Measurements from ENCODE around the gene NDST3. TPM values are rescaled to one million over a fixed set of nuclear protein-coding genes. Genes with fewer than 3 reads are reported as not detected.
"Not testable (repeated sequence)": the region's sequence is repeated elsewhere in the genome, so short reads cannot be mapped to it uniquely, and the experiment has no call there.

Gene NDST3
- total RNA-seq, 6 experiments from 2014 or later: not detected

DNA sequence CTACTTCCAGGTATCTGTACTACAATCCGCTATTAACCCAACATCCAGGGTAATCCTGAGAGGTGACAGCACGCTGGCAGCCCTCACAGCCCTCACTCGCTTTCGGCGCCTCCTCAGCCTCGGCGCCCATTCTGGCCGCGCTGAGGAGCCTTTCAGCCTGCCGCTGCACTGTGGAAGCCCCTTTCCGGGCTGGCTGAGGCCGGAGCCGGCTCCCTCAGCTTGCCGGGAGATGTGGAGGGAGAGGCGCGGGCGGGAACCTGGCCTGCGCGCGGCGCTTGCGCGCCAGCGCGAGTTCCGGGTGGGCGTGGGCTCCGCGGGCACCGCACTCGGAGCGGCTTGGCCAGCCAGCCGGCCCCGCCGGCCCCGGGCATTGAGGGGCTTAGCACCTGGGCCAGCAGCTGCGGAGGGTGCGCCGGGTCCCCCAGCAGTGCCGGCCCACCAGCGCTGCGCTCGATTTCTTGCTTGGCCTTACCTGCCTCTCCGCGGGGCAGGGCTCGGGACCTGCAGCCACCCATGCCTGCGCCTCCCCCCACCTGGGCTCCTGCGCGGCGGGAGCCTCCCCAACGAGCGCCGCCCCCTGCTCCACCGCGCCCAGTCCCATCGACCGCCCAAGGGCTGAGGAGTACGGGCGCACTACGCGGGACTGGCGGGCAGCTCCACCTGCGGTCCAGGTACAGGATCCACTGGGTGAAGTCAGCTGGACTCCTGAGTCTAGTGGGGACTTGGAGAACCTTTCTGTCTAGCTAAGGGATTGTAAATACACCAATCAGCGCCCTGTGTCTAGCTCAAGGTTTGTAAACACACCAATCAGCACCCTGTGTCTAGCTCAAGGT lies 231.2 kb downstream of the NDST3 start:
- H3K4me3 Mint-ChIP-seq: no peak overlapping the region
- TF ChIP-seq, protein P1, sequence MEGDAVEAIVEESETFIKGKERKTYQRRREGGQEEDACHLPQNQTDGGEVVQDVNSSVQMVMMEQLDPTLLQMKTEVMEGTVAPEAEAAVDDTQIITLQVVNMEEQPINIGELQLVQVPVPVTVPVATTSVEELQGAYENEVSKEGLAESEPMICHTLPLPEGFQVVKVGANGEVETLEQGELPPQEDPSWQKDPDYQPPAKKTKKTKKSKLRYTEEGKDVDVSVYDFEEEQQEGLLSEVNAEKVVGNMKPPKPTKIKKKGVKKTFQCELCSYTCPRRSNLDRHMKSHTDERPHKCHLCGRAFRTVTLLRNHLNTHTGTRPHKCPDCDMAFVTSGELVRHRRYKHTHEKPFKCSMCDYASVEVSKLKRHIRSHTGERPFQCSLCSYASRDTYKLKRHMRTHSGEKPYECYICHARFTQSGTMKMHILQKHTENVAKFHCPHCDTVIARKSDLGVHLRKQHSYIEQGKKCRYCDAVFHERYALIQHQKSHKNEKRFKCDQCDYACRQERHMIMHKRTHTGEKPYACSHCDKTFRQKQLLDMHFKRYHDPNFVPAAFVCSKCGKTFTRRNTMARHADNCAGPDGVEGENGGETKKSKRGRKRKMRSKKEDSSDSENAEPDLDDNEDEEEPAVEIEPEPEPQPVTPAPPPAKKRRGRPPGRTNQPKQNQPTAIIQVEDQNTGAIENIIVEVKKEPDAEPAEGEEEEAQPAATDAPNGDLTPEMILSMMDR (IDR thresholded peaks at IDR 0.05): no peak
- H3K27me3 Mint-ChIP-seq (ENCODE audit: insufficient read depth): no peaks in the 10 kb centered on the region; the same call in 1 of the 2 replicates
- H3K27ac Mint-ChIP-seq: no peak overlapping the region
- H3K36me3 Mint-ChIP-seq (ENCODE audit: low read depth): no peaks in the 10 kb centered on the region
- H3K4me1 Mint-ChIP-seq (ENCODE audit: low read depth): no peaks in the 10 kb centered on the region
- no peak for DNase-seq
- H3K9me3 Mint-ChIP-seq: no peaks in the 10 kb centered on the region

DNA sequence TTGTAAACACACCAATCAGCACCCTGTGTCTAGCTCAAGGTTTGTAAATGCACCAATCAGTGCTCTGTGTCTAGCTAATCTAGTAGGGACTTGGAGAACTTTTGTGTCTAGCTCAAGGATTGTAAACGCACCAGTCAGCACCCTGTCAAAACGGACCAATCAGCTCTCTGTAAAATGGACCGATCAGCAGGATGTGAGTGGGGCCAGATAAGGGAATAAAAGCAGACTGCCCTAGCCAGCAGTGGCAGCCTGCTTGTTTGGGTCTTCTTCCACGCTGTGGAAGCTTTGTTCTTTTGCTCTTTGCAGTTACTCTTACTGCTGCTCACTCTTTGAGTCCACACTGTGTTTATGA lies 231.8 kb downstream of the NDST3 start:
- not testable (repeated sequence) for H3K4me1 Mint-ChIP-seq (ENCODE audit: low read depth); H3K27ac Mint-ChIP-seq; H3K36me3 Mint-ChIP-seq (ENCODE audit: low read depth); H3K4me3 Mint-ChIP-seq; H3K9me3 Mint-ChIP-seq; DNase-seq; H3K27me3 Mint-ChIP-seq (ENCODE audit: insufficient read depth)

DNA sequence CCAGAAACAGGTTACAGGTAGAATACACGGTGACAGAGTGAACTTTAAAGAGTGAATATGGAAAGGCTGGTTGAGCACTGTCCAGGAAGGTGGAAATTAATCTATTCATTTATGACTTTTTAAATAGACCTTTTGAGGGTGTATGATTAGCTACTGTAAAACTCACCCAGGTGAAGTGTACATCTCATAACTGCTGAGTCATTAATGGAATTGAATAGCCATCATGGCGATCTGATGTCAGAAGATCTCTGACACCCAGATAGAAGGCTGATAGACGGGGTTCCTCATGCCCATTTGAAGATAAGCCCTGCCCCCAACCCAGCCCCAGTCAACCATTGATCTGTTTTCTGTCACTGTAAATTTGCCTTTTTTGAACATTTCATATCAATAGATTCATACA lies 234.5 kb downstream of the NDST3 start:
- no peak for DNase-seq
- H3K27ac Mint-ChIP-seq: no peak overlapping the region
- TF ChIP-seq, protein P1 (IDR thresholded peaks at IDR 0.05): no peak
- no peaks in the 10 kb centered on the region; the same call in 1 of the 2 replicates for H3K27me3 Mint-ChIP-seq (ENCODE audit: insufficient read depth)
- no peaks in the 10 kb centered on the region for H3K9me3 Mint-ChIP-seq
- H3K36me3 Mint-ChIP-seq (ENCODE audit: low read depth): no peaks in the 10 kb centered on the region
- no peaks in the 10 kb centered on the region for H3K4me1 Mint-ChIP-seq (ENCODE audit: low read depth)
- no peak overlapping the region for H3K4me3 Mint-ChIP-seq

DNA sequence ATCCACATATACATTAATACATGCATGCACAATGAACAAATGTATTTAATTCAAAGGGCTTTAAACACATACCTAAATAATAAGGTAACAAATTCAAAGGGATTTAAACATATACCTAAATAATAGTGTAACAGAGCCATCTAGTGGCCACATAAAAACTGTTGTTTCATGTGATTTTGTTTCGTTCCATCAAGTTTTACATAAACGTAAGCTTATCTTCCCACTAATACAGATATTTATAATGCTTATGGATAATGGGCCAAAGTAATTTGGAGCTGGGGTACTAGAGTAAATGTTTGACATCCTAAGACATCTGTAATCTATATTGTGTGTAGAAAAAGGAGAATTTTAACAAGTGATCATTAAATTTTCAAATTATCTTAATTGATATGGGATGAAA lies 236.2 kb downstream of the NDST3 start:
- Mint-ChIP-seq H3K4me3 (no peak overlapping the region), H3K27ac (no peak overlapping the region), H3K4me1 (ENCODE audit: low read depth) (peaks cover 2% of the 10 kb centered on the region), H3K27me3 (ENCODE audit: insufficient read depth) (no peaks in the 10 kb centered on the region; the same call in 1 of the 2 replicates), H3K9me3 (no peaks in the 10 kb centered on the region), H3K36me3 (ENCODE audit: low read depth) (no peaks in the 10 kb centered on the region; the same call in 1 of the 2 replicates)
- TF ChIP-seq, protein P1 (IDR thresholded peaks at IDR 0.05): peak; percentile 88
- DNase-seq: peak; percentile 41

DNA sequence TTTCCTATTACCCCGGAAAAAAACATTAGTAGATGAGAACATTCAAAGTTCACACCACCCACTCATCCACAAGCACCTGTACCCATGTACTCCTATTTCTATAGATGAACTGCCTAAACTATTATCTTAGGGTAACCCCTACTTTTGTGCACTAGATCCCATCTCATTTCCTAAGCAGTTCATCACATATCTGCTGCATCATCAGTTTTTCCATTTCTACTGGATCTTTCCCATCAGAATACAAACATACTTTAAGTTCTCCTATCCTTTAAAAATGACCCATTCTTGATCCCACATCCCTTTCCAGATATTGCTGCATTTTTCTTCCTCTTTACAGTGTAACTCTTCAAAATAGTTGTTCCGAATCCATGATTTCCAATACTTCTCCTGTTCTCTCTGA lies 237.5 kb downstream of the NDST3 start:
- H3K9me3 Mint-ChIP-seq: no peaks in the 10 kb centered on the region
- no peaks in the 10 kb centered on the region for H3K27me3 Mint-ChIP-seq (ENCODE audit: insufficient read depth)
- H3K27ac Mint-ChIP-seq: no peak overlapping the region
- peaks cover 10% of the 10 kb centered on the region for H3K4me1 Mint-ChIP-seq (ENCODE audit: low read depth)
- DNase-seq: no peak
- TF ChIP-seq, protein P1 (IDR thresholded peaks at IDR 0.05): no peak
- no peaks in the 10 kb centered on the region; the same call in 1 of the 2 replicates for H3K36me3 Mint-ChIP-seq (ENCODE audit: low read depth)
- no peak overlapping the region for H3K4me3 Mint-ChIP-seq

DNA sequence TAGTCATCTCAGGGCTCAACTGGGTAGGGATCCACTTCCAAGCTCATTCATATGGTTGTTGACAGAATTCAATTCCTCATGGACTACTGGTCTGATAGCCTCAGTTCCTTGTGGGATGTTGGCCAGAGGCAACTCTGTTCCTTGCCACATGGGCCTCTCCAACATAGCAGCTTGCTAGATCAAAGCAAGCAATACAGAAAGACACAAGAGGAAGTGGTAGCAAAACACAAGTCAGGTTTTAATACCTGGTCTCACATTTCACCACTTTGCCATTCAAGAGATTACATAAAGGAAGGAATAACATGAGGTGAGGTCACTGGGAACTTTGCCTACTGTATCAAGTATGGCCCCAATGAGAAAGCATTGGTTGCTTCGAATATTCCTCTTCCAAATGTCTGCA lies 239.4 kb downstream of the NDST3 start:
- TF ChIP-seq, protein P1 (IDR thresholded peaks at IDR 0.05): no peak
- Mint-ChIP-seq H3K4me3 (no peak overlapping the region), H3K36me3 (ENCODE audit: low read depth) (peaks cover 3% of the 10 kb centered on the region), H3K27me3 (ENCODE audit: insufficient read depth) (peaks cover 3% of the 10 kb centered on the region), H3K9me3 (peaks cover 3% of the 10 kb centered on the region), H3K27ac (no peak overlapping the region), H3K4me1 (ENCODE audit: low read depth) (peaks cover 20% of the 10 kb centered on the region)
- DNase-seq: no peak

Data from HFFc6 (cell line).